IPS-20b (cell line): ENCODE results near the gene CDKN1C.

Experiments used
- H3K27ac ChIP-seq: one replicate; pipeline ENCODE4 v1.5.1; 2013; ENCODE audit warnings: low read length
- H3K27me3 ChIP-seq: 2 replicates; pipeline ENCODE4 v1.6.1; 2013; ENCODE audit warnings: mild to moderate bottlenecking, low read length, inconsistent platforms; ENCODE audit not compliant: insufficient read depth
- H3K36me3 ChIP-seq: 2 replicates; pipeline ENCODE4 v1.6.1; 2013; ENCODE audit warnings: low read depth, mild to moderate bottlenecking, inconsistent platforms, low read length, moderate library complexity; ENCODE audit not compliant: insufficient read depth
- H3K4me1 ChIP-seq: 2 replicates; pipeline ENCODE4 v1.6.1; 2013; ENCODE audit warnings: mild to moderate bottlenecking, control low read depth, inconsistent platforms, low read length, moderate library complexity; ENCODE audit not compliant: insufficient read depth
- H3K4me3 ChIP-seq: 2 replicates; pipeline ENCODE4 v1.5.1; 2013; ENCODE audit warnings: mild to moderate bottlenecking, low read length, inconsistent platforms
- H3K9ac ChIP-seq: 2 replicates; pipeline ENCODE4 v1.6.1; 2013; ENCODE audit warnings: low read depth, mild to moderate bottlenecking, inconsistent platforms, low read length, moderate library complexity
- H3K9me3 ChIP-seq: 2 replicates; pipeline ENCODE4 v1.6.1; 2013; ENCODE audit warnings: mild to moderate bottlenecking, low read depth, low read length, inconsistent platforms; ENCODE audit not compliant: insufficient read depth

Gene CDKN1C

GRCh38 chr11:2928605-2929530, 43.3 kb upstream of the CDKN1C start, which contains the start of gene PHLDA2:
TSS of gene PHLDA2 (minus strand) at chr11:2929420. CDS start at chr11:2929364, 56 bp downstream.
- Histone ChIP-seq H3K9me3 (no peaks in the 10 kb centered on the region), H3K4me1 (0 out of 2 replicates have a peak, but pooled peaks cover 4% of the 10 kb centered on the region), H3K27me3 (peaks cover 57% of the 10 kb centered on the region), H3K27ac (no peak within 1 kb of the TSS), H3K4me3 (peak within 1 kb of the TSS; percentile 62), H3K9ac (peak within 1 kb of the TSS; percentile 37; the same call in 1 of the 2 replicates), H3K36me3 (no peaks in the 10 kb centered on the region)

- H3K9ac ChIP-seq, result no peak overlapping the region
- no peak overlapping the region for H3K27ac ChIP-seq
- peaks cover 57% of the 10 kb centered on the region for H3K27me3 ChIP-seq
- H3K4me3 ChIP-seq, result peak overlapping the region; percentile 62
- H3K9me3 ChIP-seq, result no peaks in the 10 kb centered on the region
- H3K36me3 ChIP-seq, result no peaks in the 10 kb centered on the region
- 0 out of 2 replicates have a peak, but pooled peaks cover 4% of the 10 kb centered on the region for H3K4me1 ChIP-seq
These were observed 42.5 kb upstream of the CDKN1C start for GRCh38 chr11:2927851-2928604.

GRCh38 chr11:2927121-2927800, 41.7 kb upstream of the CDKN1C start:
- Histone ChIP-seq H3K27ac (no peak overlapping the region), H3K4me3 (no peak overlapping the region), H3K4me1 (0 out of 2 replicates have a peak, but pooled peaks cover 4% of the 10 kb centered on the region), H3K9me3 (no peaks in the 10 kb centered on the region), H3K27me3 (peaks cover 57% of the 10 kb centered on the region), H3K36me3 (no peaks in the 10 kb centered on the region), H3K9ac (no peak overlapping the region)

GRCh38 chr11:2926611-2927051, 41.1 kb upstream of the CDKN1C start:
- Histone ChIP-seq H3K4me3 (no peak overlapping the region), H3K9ac (no peak overlapping the region), H3K4me1 (0 out of 2 replicates have a peak, but pooled peaks cover 4% of the 10 kb centered on the region), H3K9me3 (no peaks in the 10 kb centered on the region), H3K36me3 (no peaks in the 10 kb centered on the region), H3K27me3 (peaks cover 52% of the 10 kb centered on the region), H3K27ac (no peak overlapping the region)

- Histone ChIP-seq H3K36me3 (no peaks in the 10 kb centered on the region), H3K9me3 (no peaks in the 10 kb centered on the region), H3K4me1 (no peaks in the 10 kb centered on the region), H3K4me3 (no peak overlapping the region), H3K27ac (no peak overlapping the region), H3K9ac (no peak overlapping the region), H3K27me3 (peaks cover 38% of the 10 kb centered on the region)
These were observed 39.5 kb upstream of the CDKN1C start for GRCh38 chr11:2924821-2925675.

GRCh38 chr11:2924381-2924780, 38.8 kb upstream of the CDKN1C start:
- Histone ChIP-seq H3K27me3 (peaks cover 31% of the 10 kb centered on the region), H3K4me3 (no peak overlapping the region), H3K4me1 (no peaks in the 10 kb centered on the region), H3K27ac (no peak overlapping the region), H3K9me3 (no peaks in the 10 kb centered on the region), H3K36me3 (no peaks in the 10 kb centered on the region), H3K9ac (no peak overlapping the region)

GRCh38 chr11:2923446-2924375, 38.1 kb upstream of the CDKN1C start:
- Histone ChIP-seq H3K27me3 (peaks cover 25% of the 10 kb centered on the region), H3K4me3 (no peak overlapping the region), H3K4me1 (no peaks in the 10 kb centered on the region), H3K9me3 (no peaks in the 10 kb centered on the region), H3K27ac (no peak overlapping the region), H3K9ac (no peak overlapping the region), H3K36me3 (no peaks in the 10 kb centered on the region)

GRCh38 chr11:2922655-2923054, 37.1 kb upstream of the CDKN1C start:
- Histone ChIP-seq H3K27ac (no peak overlapping the region), H3K9ac (no peak overlapping the region), H3K4me1 (no peaks in the 10 kb centered on the region), H3K4me3 (no peak overlapping the region), H3K36me3 (no peaks in the 10 kb centered on the region), H3K27me3 (peaks cover 14% of the 10 kb centered on the region), H3K9me3 (no peaks in the 10 kb centered on the region)

GRCh38 chr11:2921742-2922493, 36.3 kb upstream of the CDKN1C start:
- Histone ChIP-seq H3K4me1 (no peaks in the 10 kb centered on the region), H3K27ac (no peak overlapping the region), H3K9ac (no peak overlapping the region), H3K4me3 (no peak overlapping the region), H3K27me3 (peaks cover 7% of the 10 kb centered on the region), H3K9me3 (no peaks in the 10 kb centered on the region), H3K36me3 (no peaks in the 10 kb centered on the region)
